Activated naive CD8-positive, alpha-beta T cell treated with anti-CD3 and anti-CD28 coated beads, Interleukin-2, amount 10 ng/mL, durations not matched to agents 7 days and 5 days (primary cell): ENCODE measurements around the gene TIAM1. TPM values are rescaled to one million over a fixed set of nuclear protein-coding genes. Genes with fewer than 3 reads are reported as not detected.

Experiments
- ATAC-seq: fragments of 150-1000 bp; cut with Tn5 transposase; one replicate; pipeline ENCODE4 v1.10.0; 2021; ENCODE audit warnings: low read depth, moderate library complexity
- POLR2A ChIA-PET: fragments of 350-600 bp; sonication (Branson Sonifier 250); formaldehyde crosslinking; loops from one replicate; lab custom pipeline; 2021; ENCODE audit warnings: antibody characterized with exemption; lab: Charles Lee
- DNase-seq: peaks from one replicate; pipeline ENCODE4 v3.0.0; 2021
- H3K27ac Mint-ChIP-seq: one replicate; pipeline ENCODE4 v1.8.0; 2022; ENCODE audit warnings: mild to moderate bottlenecking, mixed read lengths
- H3K27me3 Mint-ChIP-seq: one replicate; pipeline ENCODE4 v1.8.0; 2022; ENCODE audit warnings: mild to moderate bottlenecking, moderate library complexity, mixed read lengths
- H3K36me3 Mint-ChIP-seq: one replicate; pipeline ENCODE4 v1.8.0; 2021; ENCODE audit warnings: mild to moderate bottlenecking, mixed read lengths
- H3K4me1 Mint-ChIP-seq: one replicate; pipeline ENCODE4 v1.8.0; 2021; ENCODE audit warnings: mixed read lengths
- H3K4me3 Mint-ChIP-seq: one replicate; pipeline ENCODE4 v1.8.0; 2022; ENCODE audit warnings: mild to moderate bottlenecking, moderate library complexity, mixed read lengths
- H3K9me3 Mint-ChIP-seq: one replicate; pipeline ENCODE4 v1.8.0; 2021; ENCODE audit warnings: mixed read lengths
- total RNA-seq, 2 experiments: library from RNA; stranded (reverse); gene quantifications; one replicate each; pipeline ENCODE4 v1.2.3, GENCODE V29; 2021

Gene TIAM1
- total RNA-seq, 2 experiments from 2014 or later: 21.8 to 23.7 TPM

GRCh38 chr21:31284797-31285397 lies 59.2 kb downstream of the TIAM1 start:
- POLR2A ChIA-PET: no interaction called here
- ATAC-seq (no peak), DNase-seq (no peak)
- no peaks in the 10 kb centered on the region for H3K27me3 Mint-ChIP-seq
- H3K9me3 Mint-ChIP-seq: peaks cover 16% of the 10 kb centered on the region
- H3K4me3 Mint-ChIP-seq: no peak overlapping the region
- no peak overlapping the region for H3K27ac Mint-ChIP-seq
- peaks cover 18% of the 10 kb centered on the region for H3K4me1 Mint-ChIP-seq
- peaks cover 15% of the 10 kb centered on the region for H3K36me3 Mint-ChIP-seq

DNA sequence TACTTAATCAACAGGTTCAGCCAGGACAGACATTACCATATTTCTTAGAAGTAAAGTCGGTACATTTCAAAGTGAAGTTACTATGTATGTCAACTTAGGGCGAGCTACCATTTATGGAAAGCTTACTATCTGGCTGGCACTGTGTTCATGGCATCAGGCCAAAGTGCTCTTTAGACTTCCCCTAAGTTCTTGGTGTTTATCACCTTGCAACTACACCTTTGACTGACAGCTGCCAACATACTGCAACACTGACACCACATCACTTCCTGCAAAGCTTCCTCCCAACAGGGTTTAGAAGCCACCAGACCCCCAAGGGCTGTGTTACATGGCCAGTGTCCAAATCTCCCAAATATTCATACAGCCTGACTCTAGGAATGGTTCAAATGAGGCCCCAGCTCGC lies 61.0 kb downstream of the TIAM1 start:
- DNase-seq (no peak), ATAC-seq (peak; percentile 65)
- no peak overlapping the region for H3K4me3 Mint-ChIP-seq
- peaks cover 10% of the 10 kb centered on the region for H3K9me3 Mint-ChIP-seq
- H3K36me3 Mint-ChIP-seq: peaks cover 11% of the 10 kb centered on the region
- no peaks in the 10 kb centered on the region for H3K27me3 Mint-ChIP-seq
- POLR2A ChIA-PET: interaction anchor here (1.3 kb wide), 1 partner anchor 72 kb away, joined by 3 read pairs; no protein-coding TSS in a partner anchor
- no peak overlapping the region for H3K27ac Mint-ChIP-seq
- peaks cover 18% of the 10 kb centered on the region for H3K4me1 Mint-ChIP-seq

DNA sequence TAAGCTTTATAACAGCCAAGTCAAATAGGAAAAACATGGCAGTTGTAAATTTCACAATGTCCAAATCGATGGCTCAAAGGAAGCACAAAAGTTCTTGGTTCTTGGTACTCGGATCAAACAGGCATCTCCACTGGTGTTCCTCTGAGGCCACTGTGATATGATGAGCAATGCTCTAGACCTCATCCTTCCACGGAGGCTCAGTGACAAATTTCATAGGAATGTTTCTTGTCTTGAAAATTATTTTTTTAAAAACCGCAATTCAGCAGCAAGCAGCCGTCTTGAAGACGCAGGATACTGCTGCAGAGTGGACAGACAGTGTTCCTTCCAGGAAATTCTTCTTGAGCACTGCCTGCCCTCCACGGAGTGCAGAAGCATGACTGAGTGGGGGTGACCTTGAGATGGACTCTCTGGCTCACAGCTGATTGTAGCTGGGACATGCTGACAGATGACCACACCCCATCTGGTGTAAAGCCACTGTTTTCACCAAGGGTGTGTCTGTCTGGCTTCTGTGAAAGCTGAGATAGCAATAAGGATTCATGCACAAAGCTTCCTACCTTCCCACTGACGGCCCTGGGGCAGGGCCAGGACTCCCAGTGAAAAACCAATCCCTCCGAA lies 61.9 kb downstream of the TIAM1 start:
- POLR2A ChIA-PET: interaction anchor here (1.3 kb wide), 1 partner anchor 73 kb away, joined by 3 read pairs; no protein-coding TSS in a partner anchor
- peaks cover 4% of the 10 kb centered on the region for H3K9me3 Mint-ChIP-seq
- ATAC-seq (no peak), DNase-seq (no peak)
- peaks cover 18% of the 10 kb centered on the region for H3K4me1 Mint-ChIP-seq
- no peaks in the 10 kb centered on the region for H3K27me3 Mint-ChIP-seq
- peaks cover 4% of the 10 kb centered on the region for H3K36me3 Mint-ChIP-seq
- H3K27ac Mint-ChIP-seq: no peak overlapping the region
- no peak overlapping the region for H3K4me3 Mint-ChIP-seq

DNA sequence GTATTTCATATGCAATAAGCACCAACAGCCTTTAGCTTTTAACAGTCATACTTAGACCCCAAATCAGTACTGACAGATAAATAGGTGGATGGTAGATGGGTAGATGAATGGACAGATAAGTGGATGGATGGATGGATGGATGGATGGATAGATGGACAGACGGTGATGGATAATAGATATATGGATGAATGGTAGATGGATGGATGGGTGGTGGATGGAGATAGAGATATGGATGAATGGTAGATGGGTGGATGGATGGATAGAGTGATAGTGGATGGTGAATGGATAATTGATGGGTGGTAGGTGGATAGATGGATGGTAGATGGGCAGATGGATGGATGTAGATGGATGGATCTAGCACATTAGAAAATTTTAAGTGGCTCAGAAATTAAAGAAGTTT lies 62.5 kb downstream of the TIAM1 start:
- ATAC-seq: no peak
- Mint-ChIP-seq H3K9me3 (peaks cover 4% of the 10 kb centered on the region), H3K4me3 (no peak overlapping the region), H3K27ac (peak overlapping the region; percentile 34), H3K4me1 (peaks cover 18% of the 10 kb centered on the region), H3K36me3 (peaks cover 4% of the 10 kb centered on the region), H3K27me3 (no peaks in the 10 kb centered on the region)
- POLR2A ChIA-PET: no interaction called here
- no peak for DNase-seq

- H3K4me3 Mint-ChIP-seq: no peak overlapping the region
- peaks cover 4% of the 10 kb centered on the region for H3K36me3 Mint-ChIP-seq
- peaks cover 4% of the 10 kb centered on the region for H3K9me3 Mint-ChIP-seq
- no peaks in the 10 kb centered on the region for H3K27me3 Mint-ChIP-seq
- POLR2A ChIA-PET: no interaction called here
- no peak overlapping the region for H3K27ac Mint-ChIP-seq
- DNase-seq: no peak
- no peak for ATAC-seq
- H3K4me1 Mint-ChIP-seq: peaks cover 18% of the 10 kb centered on the region
These were observed 64.1 kb downstream of the TIAM1 start for GRCh38 chr21:31279986-31280385.

DNA sequence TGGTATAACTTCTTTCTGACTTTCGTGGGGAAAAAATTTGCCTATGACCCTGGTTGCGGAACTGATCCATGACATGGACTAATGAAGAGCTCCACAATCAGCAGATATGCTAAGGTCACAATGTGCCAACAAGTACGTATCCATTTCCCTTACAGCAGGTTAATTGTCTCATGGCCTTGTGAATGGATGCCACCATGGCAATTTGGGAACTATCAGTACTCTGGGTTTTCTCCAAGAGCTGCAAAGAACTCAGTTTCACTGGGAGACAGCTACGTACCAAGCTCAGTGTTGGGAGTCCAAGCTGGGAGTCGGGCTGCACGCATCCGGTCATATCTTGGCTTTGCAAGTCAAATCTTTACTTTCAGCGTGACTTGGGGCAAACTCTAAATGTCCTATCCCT lies 64.8 kb downstream of the TIAM1 start:
- peaks cover 4% of the 10 kb centered on the region for H3K9me3 Mint-ChIP-seq

GRCh38 chr21:31278511-31279130 lies 65.4 kb downstream of the TIAM1 start:
- Mint-ChIP-seq H3K4me3 (no peak overlapping the region), H3K9me3 (peaks cover 4% of the 10 kb centered on the region), H3K27ac (no peak overlapping the region), H3K27me3 (no peaks in the 10 kb centered on the region), H3K4me1 (peaks cover 12% of the 10 kb centered on the region), H3K36me3 (peaks cover 6% of the 10 kb centered on the region)
- ATAC-seq (no peak), DNase-seq (no peak)
- POLR2A ChIA-PET: no interaction called here

More for the DNA sequence above, 64.8 kb downstream of the TIAM1 start:
- Mint-ChIP-seq H3K4me1 (peaks cover 15% of the 10 kb centered on the region), H3K36me3 (peaks cover 4% of the 10 kb centered on the region), H3K27me3 (no peaks in the 10 kb centered on the region), H3K4me3 (no peak overlapping the region), H3K27ac (no peak overlapping the region)
- ATAC-seq: no peak
- no peak for DNase-seq
- POLR2A ChIA-PET: no interaction called here

DNA sequence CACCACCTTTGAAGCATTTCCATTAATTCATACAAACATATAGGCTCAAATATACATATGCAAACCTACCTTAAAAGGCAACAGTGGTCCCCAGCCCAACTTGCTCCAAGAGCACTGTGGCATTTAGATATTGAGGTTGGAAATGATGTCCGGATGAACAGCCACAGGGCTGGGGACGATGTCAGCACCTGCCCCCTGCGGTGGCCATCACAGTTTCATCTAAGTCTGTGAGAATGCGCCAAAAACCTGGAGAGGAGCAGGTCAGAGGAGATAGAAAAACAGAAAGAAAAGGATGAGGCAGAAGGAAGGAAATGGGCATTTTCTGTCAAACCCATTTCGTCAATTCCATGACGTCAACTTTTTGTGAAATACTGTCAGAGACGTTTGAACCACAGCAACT lies 67.4 kb downstream of the TIAM1 start:
- DNase-seq: no peak
- POLR2A ChIA-PET: no interaction called here
- H3K4me1 Mint-ChIP-seq: peaks cover 10% of the 10 kb centered on the region
- peaks cover 9% of the 10 kb centered on the region for H3K36me3 Mint-ChIP-seq
- H3K27me3 Mint-ChIP-seq: no peaks in the 10 kb centered on the region
- ATAC-seq: no peak
- H3K27ac Mint-ChIP-seq: no peak overlapping the region
- H3K9me3 Mint-ChIP-seq: peaks cover 4% of the 10 kb centered on the region
- H3K4me3 Mint-ChIP-seq: no peak overlapping the region

DNA sequence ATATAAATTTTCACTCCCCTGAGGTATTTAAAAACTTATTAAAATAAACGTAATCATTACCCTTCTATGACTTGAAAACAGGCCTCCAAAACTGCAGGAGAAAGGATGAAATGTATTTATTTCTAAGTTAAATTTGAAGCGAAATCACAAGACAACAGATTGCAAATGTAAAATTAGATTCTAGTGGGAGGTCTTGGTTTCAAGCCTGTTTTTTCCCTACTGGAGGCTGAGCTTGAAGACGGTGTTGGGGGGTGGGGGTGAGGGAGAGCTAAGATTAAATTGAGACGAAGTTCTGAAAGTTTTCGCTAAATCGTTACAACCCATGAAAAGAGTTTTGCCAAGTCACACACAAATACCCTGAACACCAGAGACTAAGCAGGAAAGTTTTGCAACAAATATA lies 68.2 kb downstream of the TIAM1 start:
- H3K27me3 Mint-ChIP-seq: no peaks in the 10 kb centered on the region
- peaks cover 8% of the 10 kb centered on the region for H3K4me1 Mint-ChIP-seq
- no peak overlapping the region for H3K27ac Mint-ChIP-seq
- no peak for DNase-seq
- H3K9me3 Mint-ChIP-seq: peaks cover 1% of the 10 kb centered on the region
- no peak for ATAC-seq
- peaks cover 7% of the 10 kb centered on the region for H3K36me3 Mint-ChIP-seq
- no peak overlapping the region for H3K4me3 Mint-ChIP-seq
- POLR2A ChIA-PET: interaction anchor here (0.6 kb wide), 1 partner anchor 85 kb away, joined by 3 read pairs; no protein-coding TSS in a partner anchor

- H3K27ac Mint-ChIP-seq: peak overlapping the region; percentile 15
- H3K36me3 Mint-ChIP-seq: peaks cover 11% of the 10 kb centered on the region
- POLR2A ChIA-PET: no interaction called here
- peak; percentile 10 for ATAC-seq
- H3K4me1 Mint-ChIP-seq: peaks cover 10% of the 10 kb centered on the region
- H3K9me3 Mint-ChIP-seq: peaks cover 4% of the 10 kb centered on the region
- H3K27me3 Mint-ChIP-seq: no peaks in the 10 kb centered on the region
- H3K4me3 Mint-ChIP-seq: no peak overlapping the region
- no peak for DNase-seq
These were observed 70.8 kb downstream of the TIAM1 start for GRCh38 chr21:31273278-31273677.

DNA sequence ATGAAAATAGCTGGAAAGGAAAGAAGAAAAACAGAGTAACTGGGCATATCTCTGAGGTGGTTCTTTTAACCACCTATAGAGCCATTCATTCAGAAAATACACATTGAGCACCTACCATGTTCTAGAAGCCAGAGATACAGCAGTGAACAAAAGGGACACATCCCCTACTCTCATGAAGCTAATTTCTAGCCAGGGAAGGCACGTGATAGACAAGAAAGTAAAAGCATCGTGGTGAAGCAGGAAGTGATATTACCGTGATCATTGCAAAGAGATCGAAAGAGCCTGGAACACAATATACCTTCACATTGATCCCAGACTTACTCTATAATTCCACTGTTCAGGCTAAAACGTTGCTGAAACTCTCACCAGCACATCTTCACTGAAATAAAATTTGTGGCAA lies 76.0 kb downstream of the TIAM1 start:
- Mint-ChIP-seq H3K4me1 (peaks cover 22% of the 10 kb centered on the region), H3K36me3 (peaks cover 21% of the 10 kb centered on the region), H3K27ac (peak overlapping the region; percentile 74), H3K4me3 (peak overlapping the region; percentile 53), H3K9me3 (peaks cover 3% of the 10 kb centered on the region), H3K27me3 (no peaks in the 10 kb centered on the region)
- POLR2A ChIA-PET: no interaction called here
- ATAC-seq (peak; percentile 78), DNase-seq (no peak)

- ATAC-seq: no peak
- Mint-ChIP-seq H3K4me1 (peaks cover 21% of the 10 kb centered on the region), H3K9me3 (peaks cover 3% of the 10 kb centered on the region), H3K36me3 (peaks cover 21% of the 10 kb centered on the region), H3K27ac (peak overlapping the region; percentile 74), H3K27me3 (no peaks in the 10 kb centered on the region), H3K4me3 (peak overlapping the region; percentile 53)
- no peak for DNase-seq
- POLR2A ChIA-PET: interaction anchor here (0.8 kb wide), 1 partner anchor 291 kb away, joined by 6 read pairs; no protein-coding TSS in a partner anchor
These were observed 76.4 kb downstream of the TIAM1 start for GRCh38 chr21:31267644-31268043.

GRCh38 chr21:31266241-31266640 lies 77.8 kb downstream of the TIAM1 start:
- H3K4me1 Mint-ChIP-seq: peaks cover 21% of the 10 kb centered on the region
- no peak overlapping the region for H3K27ac Mint-ChIP-seq
- peaks cover 3% of the 10 kb centered on the region for H3K9me3 Mint-ChIP-seq
- H3K4me3 Mint-ChIP-seq: no peak overlapping the region
- POLR2A ChIA-PET: no interaction called here
- H3K36me3 Mint-ChIP-seq: peaks cover 21% of the 10 kb centered on the region
- H3K27me3 Mint-ChIP-seq: no peaks in the 10 kb centered on the region
- ATAC-seq: no peak
- no peak for DNase-seq
